Measurements from ENCODE around the gene JAM3.
"Not testable (repeated sequence)": the region's sequence is repeated elsewhere in the genome, so short reads cannot be mapped to it uniquely, and the experiment has no call there.

Gene JAM3

GRCh38 chr11:134062265-134063123 lies 6.4 kb upstream of the JAM3 start:
- DNase-seq (ENCODE audit: low read depth): no peak

GRCh38 chr11:134063124-134063495 lies 5.8 kb upstream of the JAM3 start:
- DNase-seq (ENCODE audit: low read depth): no peak

- DNase-seq (ENCODE audit: low read depth): no peak
Measured at GRCh38 chr11:134063991-134064747, 4.7 kb upstream of the JAM3 start.

- no peak for DNase-seq (ENCODE audit: low read depth)
Measured at GRCh38 chr11:134065381-134065780, 3.5 kb upstream of the JAM3 start.

GRCh38 chr11:134066943-134067885 lies 1.7 kb upstream of the JAM3 start:
- DNase-seq (ENCODE audit: low read depth): no peak

GRCh38 chr11:134069426-134070341 lies 812 bp downstream of the JAM3 start:
- no peak for DNase-seq (ENCODE audit: low read depth)

- no peak for DNase-seq (ENCODE audit: low read depth)
Measured at GRCh38 chr11:134070342-134070845, 1.5 kb downstream of the JAM3 start.

- DNase-seq (ENCODE audit: low read depth): no peak
Measured at GRCh38 chr11:134071306-134071705, 2.4 kb downstream of the JAM3 start.

GRCh38 chr11:134071766-134072402 lies 3.0 kb downstream of the JAM3 start:
- DNase-seq (ENCODE audit: low read depth): no peak

- DNase-seq (ENCODE audit: low read depth): no peak
Measured at GRCh38 chr11:134072844-134073243, 4.0 kb downstream of the JAM3 start.

GRCh38 chr11:134074346-134074745 lies 5.5 kb downstream of the JAM3 start:
- no peak for DNase-seq (ENCODE audit: low read depth)

GRCh38 chr11:134074766-134075165 lies 5.9 kb downstream of the JAM3 start:
- no peak for DNase-seq (ENCODE audit: low read depth)

- no peak for DNase-seq (ENCODE audit: low read depth)
Measured at GRCh38 chr11:134079317-134079716, 10.4 kb downstream of the JAM3 start.

- DNase-seq (ENCODE audit: low read depth): not testable (repeated sequence)
Measured at GRCh38 chr11:134081258-134081657, 12.4 kb downstream of the JAM3 start.

- no peak for DNase-seq (ENCODE audit: low read depth)
Measured at GRCh38 chr11:134082990-134083389, 14.1 kb downstream of the JAM3 start.

GRCh38 chr11:134086376-134086775 lies 17.5 kb downstream of the JAM3 start:
- no peak for DNase-seq (ENCODE audit: low read depth)

- not testable (repeated sequence) for DNase-seq (ENCODE audit: low read depth)
Measured at GRCh38 chr11:134092006-134092405, 23.1 kb downstream of the JAM3 start.

- DNase-seq (ENCODE audit: low read depth): no peak
Measured at GRCh38 chr11:134097166-134097565, 28.3 kb downstream of the JAM3 start.

- DNase-seq (ENCODE audit: low read depth): no peak
Measured at GRCh38 chr11:134098566-134099184, 29.8 kb downstream of the JAM3 start.

- DNase-seq (ENCODE audit: low read depth): no peak
Measured at GRCh38 chr11:134100171-134100570, 31.3 kb downstream of the JAM3 start.

All from stimulated activated CD8-positive, alpha-beta memory T cell treated with anti-CD3 and anti-CD28 coated beads, Interleukin-12 subunit alpha, Interleukin-12 subunit beta, amount 100 ng/mL, for 1 hour (primary cell).